SK-N-DZ (cell line): Measurements from ENCODE around the gene PIWIL4.
"Not testable (repeated sequence)": the region's sequence is repeated elsewhere in the genome, so short reads cannot be mapped to it uniquely, and the experiment has no call there.

ENCODE experiments used
- DNase-seq: peaks from one replicate; pipeline ENCODE4 v3.0.0-alpha.2; 2015; ENCODE audit warnings: low spot score

The PIWIL4 gene

GRCh38 chr11:94546886-94547285, 20.3 kb upstream of the PIWIL4 start:
- no peak for DNase-seq

GRCh38 chr11:94549146-94549545, 18.0 kb upstream of the PIWIL4 start:
- no peak for DNase-seq

- no peak for DNase-seq
Observed at GRCh38 chr11:94550513-94550912, 16.7 kb upstream of the PIWIL4 start.

- DNase-seq, result peak; percentile 29
Observed at GRCh38 chr11:94553938-94554337, 13.2 kb upstream of the PIWIL4 start.

- not testable (repeated sequence) for DNase-seq
Observed at GRCh38 chr11:94555752-94556329, 11.3 kb upstream of the PIWIL4 start.

GRCh38 chr11:94557421-94557820, 9.7 kb upstream of the PIWIL4 start:
- DNase-seq, result no peak

GRCh38 chr11:94557992-94558391, 9.2 kb upstream of the PIWIL4 start:
- DNase-seq, result no peak

GRCh38 chr11:94558468-94558867, 8.7 kb upstream of the PIWIL4 start:
- DNase-seq, result no peak

- DNase-seq, result no peak
Observed at GRCh38 chr11:94558932-94559331, 8.2 kb upstream of the PIWIL4 start.

GRCh38 chr11:94559361-94559760, 7.8 kb upstream of the PIWIL4 start:
- no peak for DNase-seq

- no peak for DNase-seq
Observed at GRCh38 chr11:94560834-94561233, 6.3 kb upstream of the PIWIL4 start.

GRCh38 chr11:94563176-94563847, 3.9 kb upstream of the PIWIL4 start:
- no peak for DNase-seq

GRCh38 chr11:94563848-94564467, 3.2 kb upstream of the PIWIL4 start:
- no peak for DNase-seq

- DNase-seq, result no peak
Observed at GRCh38 chr11:94568200-94568599, 1.0 kb downstream of the PIWIL4 start.

- no peak for DNase-seq
Observed at GRCh38 chr11:94568717-94569116, 1.5 kb downstream of the PIWIL4 start.

GRCh38 chr11:94572975-94573374, 5.8 kb downstream of the PIWIL4 start:
- DNase-seq, result not testable (repeated sequence)

GRCh38 chr11:94574193-94574961, 7.2 kb downstream of the PIWIL4 start:
- DNase-seq, result no peak

- DNase-seq, result no peak
Observed at GRCh38 chr11:94576306-94576705, 9.1 kb downstream of the PIWIL4 start.

- DNase-seq, result no peak
Observed at GRCh38 chr11:94577841-94578240, 10.7 kb downstream of the PIWIL4 start.

- no peak for DNase-seq
Observed at GRCh38 chr11:94581926-94582325, 14.8 kb downstream of the PIWIL4 start.

GRCh38 chr11:94583213-94583865, 16.2 kb downstream of the PIWIL4 start:
- no peak for DNase-seq
